HG02840 (cell line): Measurements from ENCODE around the gene KIAA1614.

Source experiments
- ATAC-seq: cut with Tn5 transposase; IDR thresholded peaks from one replicate; pipeline ENCODE4 v1.9.1; 2021; ENCODE audit warnings: mild to moderate bottlenecking, moderate library complexity, moderate number of reproducible peaks; ENCODE audit not compliant: unreplicated experiment, low FRiP score

The KIAA1614 gene

GRCh38 chr1:180907313-180908055 is 5.2 kb upstream of the KIAA1614 start:
- ATAC-seq, result no peak

GRCh38 chr1:180908074-180908765 is 4.5 kb upstream of the KIAA1614 start:
- ATAC-seq, result no peak

- peak; percentile 28 for ATAC-seq
Measured at GRCh38 chr1:180909005-180909414, 3.7 kb upstream of the KIAA1614 start.

GRCh38 chr1:180909462-180909976 is 3.2 kb upstream of the KIAA1614 start:
- peak; percentile 41 for ATAC-seq

- ATAC-seq, result no peak
Measured at GRCh38 chr1:180911640-180912191, 981 bp upstream of the KIAA1614 start.

GRCh38 chr1:180912211-180912800 is 391 bp upstream of the KIAA1614 start:
- ATAC-seq, result no peak

GRCh38 chr1:180915426-180915965 is 2.8 kb downstream of the KIAA1614 start:
- ATAC-seq, result no peak

- no peak for ATAC-seq
Measured at GRCh38 chr1:180916012-180916770, 3.5 kb downstream of the KIAA1614 start.

- no peak for ATAC-seq
Measured at GRCh38 chr1:180916771-180917170, 4.1 kb downstream of the KIAA1614 start.

GRCh38 chr1:180917306-180918065 is 4.8 kb downstream of the KIAA1614 start:
- no peak for ATAC-seq

- no peak for ATAC-seq
Measured at GRCh38 chr1:180918519-180918918, 5.8 kb downstream of the KIAA1614 start.

- ATAC-seq, result no peak
Measured at GRCh38 chr1:180919183-180919700, 6.5 kb downstream of the KIAA1614 start.

GRCh38 chr1:180920193-180920592 is 7.5 kb downstream of the KIAA1614 start:
- no peak for ATAC-seq

GRCh38 chr1:180920702-180921101 is 8.0 kb downstream of the KIAA1614 start:
- ATAC-seq, result no peak

GRCh38 chr1:180921386-180921785 is 8.7 kb downstream of the KIAA1614 start:
- no peak for ATAC-seq

GRCh38 chr1:180921891-180922630 is 9.4 kb downstream of the KIAA1614 start:
- no peak for ATAC-seq

GRCh38 chr1:180922631-180923015 is 9.9 kb downstream of the KIAA1614 start:
- no peak for ATAC-seq

GRCh38 chr1:180923021-180923841 is 10.5 kb downstream of the KIAA1614 start:
- no peak for ATAC-seq
